Fibroblast of gingiva (primary cell): ENCODE data around the gene PLXNB2.

ENCODE experiments used
- DNase-seq: peaks from one replicate; pipeline ENCODE4 v3.0.0-alpha.2; 2011; ENCODE audit warnings: low read depth

The PLXNB2 gene

DNA sequence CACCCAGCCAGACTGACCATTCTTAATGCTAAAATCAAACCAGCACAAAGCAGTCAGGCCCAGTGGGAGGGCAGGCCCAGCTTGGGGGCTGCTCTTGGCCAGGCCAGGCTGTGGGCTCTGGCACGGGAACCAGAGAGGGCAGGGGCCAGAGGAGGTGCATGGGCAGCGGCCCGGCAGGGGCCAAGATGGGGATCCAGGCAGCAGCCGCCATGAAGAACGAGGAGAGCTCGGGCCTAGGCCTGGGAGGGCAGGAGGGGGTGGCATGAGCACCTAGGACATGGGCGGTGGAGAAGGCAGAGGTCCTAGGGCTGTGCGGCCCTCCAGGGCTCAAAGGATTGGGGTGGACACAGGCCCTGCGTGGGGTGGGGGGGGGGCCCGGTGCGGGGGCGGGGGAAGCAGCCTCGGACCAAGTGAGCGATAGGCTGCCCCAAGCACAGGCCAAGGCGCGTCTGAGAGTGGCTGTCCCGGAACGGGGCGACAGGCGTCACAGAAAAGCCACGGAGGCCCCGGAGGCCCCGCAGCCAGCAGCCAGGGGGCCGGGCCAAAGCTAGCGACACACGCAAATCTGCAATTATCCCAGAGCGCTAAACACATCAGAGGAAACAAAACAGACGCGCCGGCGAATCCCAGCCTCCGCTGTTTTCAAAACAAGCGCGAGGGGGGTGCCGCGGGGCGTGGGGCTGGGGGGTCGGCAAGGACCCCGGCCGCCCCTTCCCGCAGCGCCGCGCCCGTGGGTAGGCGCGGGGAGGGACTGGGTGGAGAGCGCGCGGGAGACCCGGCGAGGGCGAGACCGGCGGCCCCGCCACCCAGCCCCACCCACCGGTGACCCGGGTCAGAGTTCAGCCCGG lies 8.3 kb downstream of the PLXNB2 start:
- no peak for DNase-seq

DNA sequence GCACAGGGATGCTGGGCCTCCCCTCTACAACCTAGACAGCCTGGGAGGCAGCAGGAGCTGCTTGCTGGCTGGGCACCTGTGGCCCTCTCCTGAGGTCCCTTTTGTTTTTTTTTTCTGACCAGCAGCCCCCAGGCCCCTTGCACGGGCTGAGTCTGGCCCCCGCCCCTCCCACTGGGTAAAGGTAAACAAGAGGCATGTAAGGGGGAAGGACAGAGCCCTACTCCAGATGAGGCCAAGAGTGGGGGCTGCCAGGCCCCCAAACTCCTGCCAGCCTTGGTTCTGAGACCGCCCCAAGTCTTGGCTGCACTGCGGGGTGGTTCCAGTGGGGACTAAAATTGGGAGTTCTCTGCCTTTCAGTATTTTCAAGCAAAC lies 9.2 kb downstream of the PLXNB2 start:
- DNase-seq = no peak

DNA sequence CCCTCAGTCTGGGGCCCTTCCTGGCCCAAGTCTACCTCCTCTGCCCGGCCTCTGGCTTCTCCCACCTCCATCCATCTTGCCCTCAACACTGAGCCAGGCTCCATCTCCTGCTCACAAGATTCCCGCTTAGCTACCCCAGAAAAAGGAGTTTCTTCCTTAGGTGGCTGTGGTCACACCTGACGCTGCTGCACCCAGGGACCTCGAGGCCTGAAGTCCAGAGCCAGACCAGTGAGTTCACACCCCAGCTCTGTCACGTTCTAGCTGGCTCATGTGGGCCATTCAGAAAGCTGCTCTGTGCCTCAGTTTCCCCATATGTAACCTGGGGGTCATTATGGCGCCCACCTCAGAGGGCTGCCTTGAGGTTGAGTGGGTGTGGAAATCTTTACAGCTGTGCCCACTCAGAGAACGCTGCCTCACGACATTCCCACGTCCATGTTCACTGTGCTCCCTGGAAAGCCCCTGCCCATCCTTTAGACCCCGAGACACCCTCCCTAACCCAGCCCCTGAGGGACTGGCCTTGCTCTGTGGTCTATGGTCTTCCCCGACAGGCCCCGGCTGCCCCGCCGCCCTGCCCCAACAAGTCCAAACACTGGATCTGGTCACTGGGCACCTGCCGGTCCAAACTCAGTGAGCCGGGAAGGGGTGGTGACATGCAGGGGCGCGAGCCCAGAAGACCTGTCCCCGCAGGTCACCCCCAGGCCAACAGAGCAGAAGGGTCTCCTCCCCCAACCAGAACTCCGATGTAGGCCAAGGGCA lies 9.8 kb downstream of the PLXNB2 start:
- no peak for DNase-seq

DNA sequence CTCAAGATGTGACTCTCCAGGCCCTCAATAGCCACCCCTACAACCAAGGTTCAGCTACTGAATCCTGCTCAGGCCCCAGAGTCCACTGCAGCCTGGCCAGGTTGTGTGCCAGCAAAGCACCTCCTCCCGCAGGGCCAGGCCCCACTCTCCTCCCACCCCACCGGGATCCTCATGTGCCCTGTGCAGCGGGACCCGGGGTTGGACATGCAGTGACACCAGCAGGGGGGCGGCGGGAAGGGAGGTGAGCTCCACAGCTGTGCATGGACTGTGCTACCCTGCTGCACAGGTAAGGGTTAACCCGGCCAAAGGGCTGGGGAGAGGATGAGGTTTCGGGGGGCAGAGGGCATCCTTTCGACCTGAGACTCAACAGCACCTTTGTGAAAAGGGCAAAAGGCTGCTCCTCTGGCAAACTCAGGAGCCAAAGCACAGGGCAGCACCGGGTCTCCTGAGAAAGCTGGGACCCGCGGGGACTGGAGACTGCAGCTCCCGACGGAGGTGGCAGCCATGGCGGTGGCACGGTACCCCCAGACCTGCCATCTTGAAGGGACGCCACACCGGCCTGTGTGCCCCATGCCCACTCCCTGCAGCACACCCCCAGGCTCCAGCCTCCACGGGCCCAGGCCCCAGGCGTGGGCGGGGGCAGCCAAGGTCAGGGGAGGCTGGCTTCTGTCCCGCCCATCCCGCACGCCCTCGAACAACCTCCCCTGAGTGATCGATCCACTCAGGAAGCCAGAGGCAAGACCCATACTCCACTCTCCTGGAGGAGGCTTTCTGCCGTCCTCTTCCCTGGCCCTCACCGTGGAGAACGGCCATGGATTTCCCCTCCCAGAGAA lies 10.6 kb downstream of the PLXNB2 start:
- no peak for DNase-seq

DNA sequence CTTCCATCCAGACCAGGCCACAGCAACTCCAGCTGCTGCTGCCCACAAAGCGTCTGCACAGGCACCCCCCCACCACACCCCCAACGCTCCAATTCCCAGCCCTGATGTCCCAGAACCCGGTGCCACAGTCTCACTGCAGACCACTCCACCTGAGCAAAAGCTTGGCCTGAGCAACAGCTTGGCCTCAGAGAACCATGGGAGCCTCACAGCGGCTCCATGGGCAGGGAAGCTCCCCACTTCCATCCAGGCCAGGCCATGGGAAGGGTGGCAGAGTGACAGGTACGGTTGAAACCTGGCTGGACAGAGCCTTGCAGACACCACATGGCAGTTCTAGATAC lies 13.2 kb downstream of the PLXNB2 start:
- no peak for DNase-seq

DNA sequence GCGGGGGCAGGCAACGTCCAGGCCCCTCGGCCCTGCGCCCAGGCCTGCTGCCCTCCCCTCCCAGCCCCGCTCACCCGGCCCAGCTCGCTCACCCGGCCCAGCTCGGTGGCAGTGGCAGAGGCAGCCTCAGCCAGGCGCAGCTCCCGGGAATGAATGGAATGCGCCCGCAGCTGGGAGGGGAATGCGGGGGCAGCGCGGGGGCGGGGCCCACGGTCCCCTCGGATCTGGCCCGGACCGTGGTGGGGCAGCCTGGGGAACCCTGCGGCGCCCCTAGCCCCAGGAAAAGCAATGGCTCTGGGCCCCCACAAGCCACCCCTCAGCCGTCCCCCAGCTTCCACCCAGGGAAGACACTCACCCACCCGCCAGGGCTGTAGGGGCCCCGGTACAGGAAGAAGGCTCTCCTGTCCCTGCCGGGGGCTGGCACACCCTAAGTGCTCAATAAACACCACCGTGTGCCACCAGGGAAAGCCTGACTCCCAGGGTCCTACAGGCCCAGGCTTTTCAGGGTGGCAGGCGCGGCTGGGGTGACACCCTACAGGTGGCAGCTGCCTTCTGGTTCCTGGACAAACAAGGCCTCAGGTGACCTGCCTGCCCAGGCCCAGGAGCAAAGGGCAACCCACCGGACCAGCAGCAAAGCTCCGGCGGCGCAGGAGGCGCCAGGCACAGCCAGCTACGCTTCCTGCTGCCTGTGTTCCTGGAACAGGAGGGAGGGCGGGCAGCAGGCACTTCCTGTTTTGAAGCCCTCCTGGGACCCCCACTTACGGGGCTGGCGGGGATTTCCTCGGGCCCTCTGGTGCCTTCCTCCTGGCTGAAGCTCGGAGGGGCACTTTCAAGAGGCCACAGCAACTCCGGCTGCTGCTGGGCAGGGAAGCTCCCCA lies 13.8 kb downstream of the PLXNB2 start:
- DNase-seq = peak; percentile 82

DNA sequence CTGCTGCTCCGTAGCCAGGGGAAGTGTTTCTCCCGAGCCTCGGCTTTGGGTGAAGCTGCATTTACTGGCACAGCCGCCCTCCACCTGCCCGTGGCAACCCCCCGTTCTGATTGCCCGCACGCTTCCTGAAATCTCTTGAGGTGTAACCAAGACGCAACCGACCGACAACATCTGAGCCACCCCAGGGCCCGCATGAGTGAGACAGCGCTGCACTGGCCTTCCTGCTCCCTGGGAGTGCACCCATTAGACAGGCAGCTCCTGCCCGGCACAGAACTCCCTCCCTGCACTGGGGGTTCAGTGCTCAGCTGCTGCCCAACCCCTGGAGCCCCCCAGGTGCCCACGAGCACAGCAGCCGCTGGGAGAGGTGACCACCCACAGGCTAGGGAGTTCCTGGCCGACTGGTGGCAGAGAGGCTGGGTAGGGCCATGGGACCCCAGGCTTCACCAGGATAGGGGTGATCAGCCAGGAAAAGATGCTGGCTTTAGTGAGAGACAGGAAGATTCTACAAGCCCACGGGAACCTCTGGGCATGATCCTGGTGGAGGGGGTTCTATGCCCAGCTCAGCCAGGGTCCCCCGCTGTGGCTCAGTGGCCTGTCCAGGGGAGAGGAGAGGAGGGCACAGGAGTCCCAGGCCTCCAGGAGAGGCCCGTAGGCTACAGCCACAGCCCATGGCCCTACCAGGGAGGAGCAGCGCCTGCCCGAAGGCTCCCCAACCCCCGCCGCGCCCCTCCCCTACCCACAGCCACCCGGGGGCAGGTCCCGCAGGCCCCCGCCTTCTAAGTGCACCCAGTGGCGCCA lies 14.6 kb downstream of the PLXNB2 start:
- no peak for DNase-seq

DNA sequence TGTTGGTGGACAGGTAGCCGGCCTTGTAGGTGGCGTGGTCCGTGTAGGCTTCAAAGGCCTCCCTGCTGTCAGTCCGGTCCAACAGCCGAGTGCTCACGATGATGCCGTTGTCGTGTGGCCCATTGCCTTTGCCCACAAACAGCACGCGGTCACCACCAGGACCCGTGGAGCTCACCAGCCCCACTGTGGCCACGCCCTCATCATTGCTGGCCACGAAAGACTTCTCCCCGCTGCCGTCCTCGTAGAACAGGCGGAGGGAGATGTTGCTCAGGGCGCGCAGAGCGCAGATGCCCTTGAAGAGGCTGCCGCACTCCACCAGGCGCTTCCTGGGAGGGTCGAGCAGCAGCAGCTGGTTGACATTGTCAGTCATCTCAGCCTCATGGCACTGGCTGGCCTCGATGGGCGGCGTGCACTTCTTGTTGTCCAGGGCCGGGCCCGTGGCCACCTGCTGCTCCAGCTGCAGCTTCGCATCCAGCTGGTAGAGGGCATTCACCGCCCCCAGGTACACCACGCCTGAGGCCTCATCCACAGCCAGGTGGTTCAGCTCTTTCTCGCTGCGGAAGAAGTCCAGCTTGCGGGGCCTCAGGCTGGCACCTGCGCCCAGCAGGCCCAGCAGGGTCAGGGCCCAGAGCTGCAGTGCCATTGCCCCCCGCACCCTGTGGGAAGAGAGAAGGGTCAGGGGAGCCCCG lies 17.4 kb downstream of the PLXNB2 start:
- no peak for DNase-seq

DNA sequence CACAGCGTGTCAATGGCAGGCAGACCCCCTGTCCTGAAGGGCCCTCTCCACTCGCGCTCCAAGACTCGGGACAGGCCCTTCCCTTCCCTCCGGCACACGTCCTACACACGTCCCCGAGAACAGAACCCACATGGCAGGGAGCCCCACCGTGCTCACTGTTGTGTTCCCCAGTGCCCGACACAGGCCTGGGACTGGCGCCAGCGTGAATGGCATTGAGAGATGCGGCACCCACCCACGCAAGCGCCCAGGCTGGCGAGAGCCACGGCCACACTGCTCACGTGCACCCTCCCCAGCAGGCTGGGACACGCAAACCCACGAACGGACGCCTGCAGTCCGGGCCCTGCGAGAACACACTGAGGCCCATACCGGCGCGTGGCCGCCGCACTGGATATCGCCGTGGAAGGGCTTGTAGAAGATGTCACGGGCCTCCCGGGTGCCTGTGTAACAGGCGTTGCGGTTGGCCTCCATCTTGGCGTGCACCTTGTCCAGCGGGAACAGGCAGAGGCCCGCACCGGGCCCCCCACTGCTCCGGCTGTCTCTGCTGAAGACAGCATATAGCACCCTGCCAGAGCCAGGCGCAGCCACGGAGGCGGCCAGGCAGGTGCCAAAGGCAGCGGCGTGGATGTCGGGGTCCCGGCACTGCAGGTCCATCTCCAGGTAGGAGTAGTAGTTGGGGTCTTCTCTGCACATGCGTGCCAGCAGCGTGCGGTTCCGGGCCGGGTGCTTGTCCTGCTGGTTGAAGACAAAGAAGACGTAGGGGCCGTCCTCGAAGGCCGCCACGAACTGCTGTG lies 18.1 kb downstream of the PLXNB2 start:
- no peak for DNase-seq

DNA sequence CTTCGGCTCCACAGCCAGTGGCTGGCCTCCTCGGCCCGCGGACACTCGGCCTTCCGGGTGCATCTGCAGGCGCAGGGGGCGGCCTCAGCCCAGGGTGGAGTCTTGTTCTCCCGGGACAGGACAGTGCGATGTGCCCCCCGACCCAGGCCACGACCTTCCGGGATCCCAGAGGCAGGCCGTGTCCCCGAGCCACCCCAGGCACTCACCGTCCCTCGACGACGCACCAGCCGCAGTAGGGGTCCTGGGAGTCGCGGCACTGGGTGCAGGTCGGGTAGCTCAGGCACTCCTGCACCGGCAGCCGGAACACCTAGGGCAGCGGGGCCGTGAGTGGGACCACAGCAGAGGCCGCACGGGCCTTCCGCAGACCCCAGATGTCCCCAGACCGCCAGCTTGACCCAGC lies 19.7 kb downstream of the PLXNB2 start:
- DNase-seq = no peak

DNA sequence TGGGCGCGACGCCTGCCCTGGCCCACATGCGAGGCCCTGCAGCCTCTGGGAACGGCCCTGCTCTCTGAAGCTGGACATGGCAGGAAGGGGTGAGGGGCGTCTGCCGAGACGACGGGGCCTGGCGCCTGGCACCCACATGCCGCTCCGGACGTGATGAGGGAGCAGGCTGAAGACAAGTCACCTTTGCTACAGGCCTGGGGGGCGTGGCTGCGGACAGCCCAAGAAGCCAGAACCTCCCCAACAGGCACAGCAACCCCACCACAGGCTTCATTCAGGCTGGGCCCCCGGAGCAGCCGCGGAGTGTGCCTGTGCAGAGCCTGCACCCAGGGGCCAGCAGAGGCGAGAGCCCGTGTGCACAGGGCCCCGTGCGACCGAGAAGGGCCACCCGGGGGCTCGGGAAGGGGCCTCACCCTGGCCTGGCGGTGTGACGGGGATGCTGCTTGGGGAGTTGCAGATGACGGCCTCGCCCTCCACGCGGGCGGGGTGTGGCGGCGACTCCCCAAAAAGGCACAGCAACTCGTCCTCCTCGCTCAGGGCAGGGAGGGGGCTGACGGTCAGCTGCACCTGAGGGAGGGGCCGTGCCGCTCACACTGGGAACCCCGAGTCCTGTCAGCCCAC lies 20.6 kb downstream of the PLXNB2 start:
- no peak for DNase-seq

DNA sequence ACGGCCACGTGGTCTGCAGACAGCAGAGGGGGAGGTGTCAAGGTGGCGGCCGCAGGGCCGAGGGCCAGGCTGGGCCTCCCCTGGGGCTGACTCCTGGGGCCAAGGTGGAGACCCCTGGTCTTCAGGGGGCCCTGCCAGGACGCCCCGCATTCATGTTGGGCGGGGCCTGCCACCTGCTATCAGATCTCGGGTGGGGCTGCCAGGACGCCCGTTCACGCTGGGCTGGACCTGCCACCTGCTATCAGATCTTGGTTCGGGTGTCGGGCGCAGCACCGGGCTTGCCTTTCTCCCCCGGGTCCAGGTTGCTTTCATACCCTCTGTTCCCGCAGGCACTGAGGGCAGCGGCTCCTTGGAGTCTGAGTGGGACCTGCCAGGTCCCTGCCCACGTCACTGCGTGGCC lies 21.2 kb downstream of the PLXNB2 start:
- no peak for DNase-seq

DNA sequence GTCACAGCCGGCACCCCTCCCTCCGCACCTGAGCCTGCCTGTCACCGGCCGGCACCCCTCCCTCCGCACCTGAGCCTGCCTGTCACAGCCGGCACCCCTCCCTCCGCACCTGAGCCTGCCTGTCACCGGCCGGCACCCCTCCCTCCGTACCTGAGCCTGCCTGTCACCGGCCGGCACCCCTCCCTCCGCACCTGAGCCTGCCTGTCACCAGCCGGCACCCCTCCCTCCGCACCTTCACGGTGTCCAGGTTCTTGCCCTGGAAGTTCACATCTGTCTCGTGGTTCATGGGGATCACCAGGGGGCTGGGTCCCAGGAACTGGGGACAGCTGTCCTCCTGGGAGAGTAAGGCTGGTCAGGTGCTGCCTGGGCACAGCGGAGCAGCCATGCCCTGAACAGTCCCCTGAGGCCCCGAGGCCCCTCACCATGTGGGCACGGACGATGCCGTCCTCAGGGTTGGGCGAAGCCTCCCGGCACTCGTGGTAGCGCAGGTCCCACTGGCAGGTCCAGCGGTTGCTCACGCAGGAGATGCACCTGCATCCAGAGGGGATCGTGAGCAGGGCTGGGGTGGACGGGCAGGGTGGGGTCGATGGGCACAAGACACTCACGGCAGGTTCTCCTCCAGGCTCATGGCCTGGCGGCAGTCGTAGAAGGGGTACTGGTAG lies 21.7 kb downstream of the PLXNB2 start:
- DNase-seq = no peak

DNA sequence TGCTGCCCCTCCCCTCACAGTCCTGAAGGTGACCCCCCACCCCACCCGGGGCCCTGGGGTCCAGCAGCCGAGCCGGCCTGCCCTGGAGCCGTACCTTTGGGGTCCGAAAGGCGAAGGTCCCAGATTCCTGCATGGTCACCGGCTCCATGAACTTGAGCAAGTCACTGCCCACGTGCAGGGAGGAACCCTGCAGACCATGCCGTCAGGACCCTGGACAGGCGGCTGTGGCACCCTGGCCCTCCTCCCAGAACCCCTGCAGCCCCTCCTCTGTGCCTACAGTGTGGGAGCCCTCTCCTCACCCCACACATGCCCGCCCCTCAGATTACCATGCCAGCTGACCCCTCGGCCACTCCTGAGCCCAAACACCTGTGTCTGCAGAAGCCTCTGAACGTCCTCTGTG lies 23.0 kb downstream of the PLXNB2 start:
- no peak for DNase-seq

DNA sequence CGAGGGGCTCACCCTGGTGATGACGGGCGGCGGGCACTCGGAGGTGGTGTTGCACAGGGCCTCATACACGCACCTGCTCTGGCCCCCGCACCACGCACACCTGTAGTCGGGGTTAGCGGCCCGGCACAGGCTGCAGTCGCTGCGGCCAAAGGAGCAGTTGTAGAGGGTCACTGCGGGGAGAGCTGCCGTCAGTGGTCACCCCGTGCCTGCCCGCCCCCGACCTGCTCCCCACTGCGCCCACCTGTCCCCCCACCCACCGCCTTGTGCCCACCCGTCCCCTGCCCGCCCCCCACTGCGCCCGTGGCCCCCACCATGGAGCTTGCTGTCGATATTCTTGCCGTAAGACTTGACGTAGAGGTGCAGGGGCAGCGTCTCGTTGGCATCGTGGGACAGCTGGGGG lies 23.6 kb downstream of the PLXNB2 start:
- DNase-seq = no peak

DNA sequence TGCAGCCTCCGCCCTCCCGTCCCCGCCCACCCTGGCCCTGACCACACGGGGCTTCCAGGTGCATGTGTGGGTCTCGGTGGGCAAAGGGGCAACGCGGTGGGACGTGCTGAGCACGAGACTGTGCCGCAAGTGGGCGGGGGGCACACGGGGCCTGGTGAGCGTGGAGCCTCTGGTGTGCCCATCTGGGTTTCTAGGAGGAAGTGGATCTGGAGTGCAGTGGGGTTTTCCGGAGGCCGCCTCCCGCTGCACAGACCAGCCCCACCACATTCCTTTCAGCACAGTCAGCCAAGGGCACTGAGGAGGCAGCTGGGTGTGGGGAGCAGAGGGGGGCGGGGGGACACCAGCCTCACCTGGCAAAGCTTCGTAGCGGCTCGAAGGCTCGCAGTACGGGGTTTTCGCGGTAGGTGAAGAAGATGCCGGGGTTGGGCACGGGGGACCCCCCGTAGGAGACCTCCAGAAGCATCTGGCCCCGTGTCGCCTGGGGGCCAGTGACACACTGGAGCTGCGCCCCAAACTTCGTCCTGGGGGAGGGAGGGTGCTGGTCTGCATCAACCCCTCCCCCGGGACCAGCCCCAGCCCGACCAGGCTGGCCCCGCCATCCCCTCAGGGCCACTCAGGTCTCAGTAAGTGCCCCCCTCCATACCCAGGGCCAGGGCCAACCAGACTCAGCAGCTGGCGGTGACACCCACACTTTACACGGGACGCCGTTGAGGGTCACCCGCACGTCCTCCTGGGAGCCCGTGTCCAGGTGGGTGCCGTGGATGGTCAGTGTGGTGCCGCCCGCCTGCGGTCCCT lies 24.9 kb downstream of the PLXNB2 start:
- no peak for DNase-seq

DNA sequence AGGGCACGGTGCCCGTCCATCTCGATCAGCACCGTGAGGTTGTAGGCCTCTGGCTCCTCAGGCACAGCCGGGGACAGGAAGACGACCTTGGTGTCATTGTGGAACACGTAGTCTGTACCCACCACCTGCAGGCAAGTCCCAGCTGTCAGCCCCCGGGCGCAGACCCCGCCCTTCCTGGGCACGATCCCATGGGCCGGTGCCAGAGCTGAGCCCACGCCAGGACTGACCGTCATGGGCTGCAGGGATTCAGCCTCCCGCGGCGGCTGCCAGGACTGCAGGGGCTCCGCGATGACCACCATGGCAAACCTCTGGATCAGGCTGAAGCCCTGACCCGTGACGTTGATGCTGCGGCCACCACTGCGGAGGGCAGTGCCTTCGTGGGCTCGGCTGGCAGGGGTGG lies 25.5 kb downstream of the PLXNB2 start:
- DNase-seq = no peak

DNA sequence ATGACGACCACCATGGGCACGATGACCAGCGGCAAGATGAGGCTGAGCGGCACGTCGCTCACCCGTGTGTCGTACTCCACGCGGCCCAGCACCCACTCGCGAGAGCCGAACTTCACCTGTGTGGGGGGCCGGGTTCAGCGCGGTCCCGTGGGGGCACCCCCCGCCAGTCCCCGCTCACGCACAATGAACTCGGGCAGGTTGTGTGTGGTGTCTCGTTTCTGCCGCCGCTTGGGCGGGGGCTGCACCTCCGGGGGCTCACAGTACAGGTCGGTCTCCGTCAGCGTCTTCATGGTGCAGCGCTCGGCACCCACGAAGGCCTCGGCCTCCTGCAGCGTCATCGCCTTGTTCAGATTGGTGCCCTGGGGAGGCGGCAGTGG lies 26.1 kb downstream of the PLXNB2 start:
- DNase-seq = no peak
